ENCODE data around the gene ZNF286A. TPM values are rescaled to one million over a fixed set of nuclear protein-coding genes. Genes with fewer than 3 reads are reported as not detected.
"Not testable (repeated sequence)": the region's sequence is repeated elsewhere in the genome, so short reads cannot be mapped to it uniquely, and the experiment has no call there.

The ZNF286A gene
- polyA plus RNA-seq, 1 experiment, result 10.4 TPM

DNA sequence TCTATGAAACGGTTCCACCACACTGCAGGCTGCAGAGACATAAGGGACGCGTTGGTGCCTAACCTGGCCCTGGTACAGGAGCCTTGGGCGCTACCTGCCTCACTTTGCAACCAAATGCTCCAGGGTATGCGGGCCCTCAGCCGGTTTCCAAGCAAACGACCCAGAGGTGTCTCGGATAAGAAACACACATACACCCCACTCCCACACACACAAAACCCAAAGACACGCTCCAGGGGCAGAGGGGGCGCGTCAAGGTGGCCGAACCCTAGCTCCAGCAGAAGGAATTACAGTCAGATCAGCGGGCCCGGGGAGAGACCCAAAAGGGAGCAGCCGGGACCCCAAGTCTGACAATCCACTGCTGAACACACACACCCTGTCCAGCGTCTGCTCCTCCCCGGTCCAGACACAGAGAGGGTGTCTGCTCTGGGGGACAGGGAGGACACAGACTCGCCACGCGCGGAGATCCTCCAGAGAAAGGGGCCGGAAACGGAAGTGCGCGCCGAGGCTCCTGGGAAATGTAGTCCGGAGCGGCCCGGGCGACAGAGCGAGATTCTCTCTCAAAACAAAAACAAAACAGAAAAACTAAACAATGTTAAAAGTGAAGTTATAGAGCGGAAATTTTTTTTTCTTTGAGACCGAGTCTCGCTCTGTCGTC, 15.6 kb upstream of the ZNF286A start, which contains the start of gene TRIM16:
Gene TRIM16, minus strand, starts transcription at position 488 of the 655 bp plus-strand sequence. CDS start 32,702 bp downstream, outside the sequence.
- H3K36me3 ChIP-seq (ENCODE audit: control insufficient read depth, insufficient read depth, low read length); H3K27me3 ChIP-seq (ENCODE audit: control insufficient read depth, insufficient read depth, low read length); DNase-seq (ENCODE audit: low read depth); CTCF ChIA-PET; POLR2A ChIA-PET: not testable (repeated sequence)
- peak within 1 kb of the TSS; percentile 66 for H3K4me3 ChIP-seq (ENCODE audit: low read depth, low read length)

GRCh38 chr17:15687494-15687893, 12.1 kb upstream of the ZNF286A start:
- H3K36me3 ChIP-seq (ENCODE audit: control insufficient read depth, insufficient read depth, low read length); CTCF ChIA-PET; H3K27me3 ChIP-seq (ENCODE audit: control insufficient read depth, insufficient read depth, low read length); POLR2A ChIA-PET; DNase-seq (ENCODE audit: low read depth); H3K4me3 ChIP-seq (ENCODE audit: low read depth, low read length): not testable (repeated sequence)

- POLR2A ChIA-PET; CTCF ChIA-PET; DNase-seq (ENCODE audit: low read depth): not testable (repeated sequence)
Measured at GRCh38 chr17:15698967-15699366, 585 bp upstream of the ZNF286A start.

DNA sequence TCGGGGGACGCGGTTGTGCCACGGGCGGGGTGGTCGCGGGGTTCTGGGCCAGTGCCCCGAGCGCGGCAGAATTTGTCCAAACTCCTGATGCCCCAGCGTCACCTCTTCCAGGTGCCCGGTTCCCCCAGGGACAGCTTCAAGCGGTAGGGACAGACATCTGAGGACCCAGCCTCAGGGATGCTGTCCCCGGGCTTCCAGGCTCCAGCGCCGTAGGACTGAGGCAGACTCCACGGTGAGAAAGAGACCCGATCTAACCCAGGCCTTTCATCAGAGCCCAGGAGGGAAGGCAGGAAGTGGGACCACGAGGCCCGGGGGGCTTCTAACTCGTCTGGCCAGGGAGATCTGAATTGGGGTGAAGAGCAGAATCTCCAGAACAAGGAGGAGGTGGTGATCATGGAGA, 385 bp downstream of the ZNF286A start:
- CTCF ChIA-PET; DNase-seq (ENCODE audit: low read depth); POLR2A ChIA-PET; H3K27me3 ChIP-seq (ENCODE audit: control insufficient read depth, insufficient read depth, low read length); H3K36me3 ChIP-seq (ENCODE audit: control insufficient read depth, insufficient read depth, low read length): not testable (repeated sequence)
- H3K4me3 ChIP-seq (ENCODE audit: low read depth, low read length), result peak overlapping the region; percentile 57

More at GRCh38 chr17:15698967-15699366, 585 bp upstream of the ZNF286A start:
- H3K4me3 ChIP-seq (ENCODE audit: low read depth, low read length), result peak overlapping the region; percentile 57
- H3K36me3 ChIP-seq (ENCODE audit: control insufficient read depth, insufficient read depth, low read length); H3K27me3 ChIP-seq (ENCODE audit: control insufficient read depth, insufficient read depth, low read length): not testable (repeated sequence)

DNA sequence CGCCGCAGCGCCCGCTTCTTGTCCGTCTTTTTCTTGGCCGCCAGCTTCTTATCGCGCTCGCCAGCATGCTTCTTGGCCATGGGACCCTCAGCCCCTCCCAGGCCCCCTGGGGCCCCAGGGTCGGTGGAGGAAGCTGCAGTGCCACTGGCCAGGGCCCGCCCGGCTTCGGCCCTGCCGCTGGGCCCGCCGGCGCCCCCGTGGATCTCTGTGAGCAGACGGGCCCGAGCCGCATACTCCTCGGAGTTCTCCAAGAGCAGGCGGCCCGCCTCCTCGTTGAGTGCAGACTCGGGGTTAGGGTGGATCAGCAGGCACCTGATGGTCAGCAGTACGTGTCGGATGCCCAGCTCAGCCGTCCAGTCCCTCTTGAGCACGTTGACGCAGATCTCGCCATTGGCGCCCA, 4.7 kb downstream of the ZNF286A start:
- POLR2A ChIA-PET; DNase-seq (ENCODE audit: low read depth); CTCF ChIA-PET; H3K4me3 ChIP-seq (ENCODE audit: low read depth, low read length); H3K36me3 ChIP-seq (ENCODE audit: control insufficient read depth, insufficient read depth, low read length); H3K27me3 ChIP-seq (ENCODE audit: control insufficient read depth, insufficient read depth, low read length): not testable (repeated sequence)

- H3K27me3 ChIP-seq (ENCODE audit: control insufficient read depth, insufficient read depth, low read length); H3K4me3 ChIP-seq (ENCODE audit: low read depth, low read length); CTCF ChIA-PET; H3K36me3 ChIP-seq (ENCODE audit: control insufficient read depth, insufficient read depth, low read length); DNase-seq (ENCODE audit: low read depth); POLR2A ChIA-PET: not testable (repeated sequence)
Measured at GRCh38 chr17:15704813-15705212, 5.3 kb downstream of the ZNF286A start.

- not testable (repeated sequence) for DNase-seq (ENCODE audit: low read depth)
Measured at GRCh38 chr17:15708879-15709278, 9.3 kb downstream of the ZNF286A start.

DNA sequence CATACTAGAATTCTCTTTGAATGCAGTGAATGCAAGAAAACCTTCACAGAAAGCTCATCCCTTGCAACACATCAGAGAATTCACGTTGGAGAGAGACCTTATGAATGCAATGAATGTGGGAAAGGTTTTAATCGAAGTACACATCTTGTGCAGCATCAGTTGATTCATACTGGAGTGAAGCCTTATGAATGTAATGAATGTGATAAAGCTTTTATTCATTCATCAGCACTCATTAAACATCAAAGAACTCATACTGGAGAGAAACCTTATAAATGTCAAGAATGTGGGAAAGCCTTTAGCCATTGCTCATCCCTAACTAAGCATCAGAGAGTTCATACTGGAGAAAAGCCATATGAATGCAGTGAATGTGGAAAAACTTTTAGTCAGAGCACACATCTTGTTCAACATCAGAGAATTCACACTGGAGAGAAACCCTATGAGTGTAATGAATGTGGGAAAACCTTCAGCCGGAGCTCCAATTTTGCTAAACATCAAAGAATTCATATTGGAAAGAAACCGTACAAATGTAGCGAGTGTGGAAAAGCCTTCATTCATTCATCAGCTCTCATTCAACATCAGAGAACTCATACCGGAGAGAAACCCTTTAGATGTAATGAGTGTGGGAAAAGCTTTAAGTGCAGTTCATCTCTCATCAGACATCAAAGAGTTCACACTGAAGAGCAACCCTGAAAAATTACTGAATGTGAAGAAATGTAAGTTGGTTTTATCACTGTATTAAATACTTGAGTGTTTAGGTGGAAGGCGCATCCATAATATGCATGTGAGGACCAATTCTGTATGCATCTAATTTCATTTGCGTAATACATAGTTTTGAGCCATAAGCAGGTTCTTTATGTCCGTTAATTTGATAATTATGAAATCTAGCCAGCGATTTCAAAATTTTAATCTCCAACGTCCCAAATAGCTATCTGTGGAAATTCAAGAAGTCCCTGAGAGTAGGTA, 17.3 kb downstream of the ZNF286A start:
- DNase-seq (ENCODE audit: low read depth); H3K27me3 ChIP-seq (ENCODE audit: control insufficient read depth, insufficient read depth, low read length); H3K4me3 ChIP-seq (ENCODE audit: low read depth, low read length); CTCF ChIA-PET; POLR2A ChIA-PET; H3K36me3 ChIP-seq (ENCODE audit: control insufficient read depth, insufficient read depth, low read length): not testable (repeated sequence)

More at GRCh38 chr17:15708879-15709278, 9.3 kb downstream of the ZNF286A start:
- POLR2A ChIA-PET; H3K36me3 ChIP-seq (ENCODE audit: control insufficient read depth, insufficient read depth, low read length); CTCF ChIA-PET; H3K27me3 ChIP-seq (ENCODE audit: control insufficient read depth, insufficient read depth, low read length); H3K4me3 ChIP-seq (ENCODE audit: low read depth, low read length): not testable (repeated sequence)

DNA sequence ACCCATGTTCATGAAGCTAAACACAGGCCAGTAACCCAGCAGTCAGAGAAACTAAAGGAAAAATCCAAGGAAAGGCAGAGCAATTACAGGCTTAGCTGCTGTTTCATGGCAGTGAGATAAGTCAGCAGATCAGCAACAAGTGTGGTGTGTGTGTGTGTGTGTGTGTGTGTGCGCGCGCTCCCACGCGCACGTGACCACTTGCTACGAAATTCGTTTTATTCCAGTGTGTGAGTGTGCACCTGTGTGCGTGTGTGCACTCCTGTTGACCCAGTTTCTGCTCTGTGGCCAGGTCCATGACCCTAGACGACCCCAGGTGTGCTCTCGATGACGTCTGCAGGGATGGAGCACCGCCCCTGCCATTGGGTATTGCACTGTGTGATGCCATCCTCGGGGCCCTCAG, 31.0 kb downstream of the ZNF286A start:
- POLR2A ChIA-PET, result not testable (repeated sequence)

DNA sequence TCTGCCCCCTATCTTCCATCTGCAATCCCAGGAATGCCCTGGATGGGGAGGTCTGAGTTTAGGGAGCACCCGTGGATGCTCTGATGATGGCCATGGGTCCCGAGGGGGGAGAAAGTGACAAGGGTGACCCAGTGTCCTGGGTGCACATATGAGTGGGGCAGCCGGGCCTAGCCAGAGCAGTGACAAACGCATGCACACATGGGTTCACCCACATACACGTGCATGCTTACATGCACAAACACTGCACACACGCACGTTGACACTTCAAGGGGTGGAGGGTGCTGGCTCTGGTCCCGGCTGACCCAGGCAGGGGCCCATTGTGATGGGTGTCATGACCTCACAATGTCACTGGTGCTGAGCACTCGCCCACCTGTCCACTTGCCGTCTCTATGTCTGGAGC, 32.3 kb downstream of the ZNF286A start, which contains the start of gene TBC1D26:
Gene TBC1D26, plus strand, starts transcription at position 384 of the 400 bp plus-strand sequence. CDS start 3,066 bp downstream, outside the sequence.
- DNase-seq (ENCODE audit: low read depth); CTCF ChIA-PET; H3K27me3 ChIP-seq (ENCODE audit: control insufficient read depth, insufficient read depth, low read length); POLR2A ChIA-PET; H3K36me3 ChIP-seq (ENCODE audit: control insufficient read depth, insufficient read depth, low read length); H3K4me3 ChIP-seq (ENCODE audit: low read depth, low read length): not testable (repeated sequence)

More for the DNA sequence above, 31.0 kb downstream of the ZNF286A start:
- H3K36me3 ChIP-seq (ENCODE audit: control insufficient read depth, insufficient read depth, low read length); DNase-seq (ENCODE audit: low read depth); H3K27me3 ChIP-seq (ENCODE audit: control insufficient read depth, insufficient read depth, low read length); H3K4me3 ChIP-seq (ENCODE audit: low read depth, low read length); CTCF ChIA-PET: not testable (repeated sequence)

GRCh38 chr17:15733174-15733789, 33.7 kb downstream of the ZNF286A start:
- POLR2A ChIA-PET; H3K4me3 ChIP-seq (ENCODE audit: low read depth, low read length); DNase-seq (ENCODE audit: low read depth); CTCF ChIA-PET; H3K27me3 ChIP-seq (ENCODE audit: control insufficient read depth, insufficient read depth, low read length); H3K36me3 ChIP-seq (ENCODE audit: control insufficient read depth, insufficient read depth, low read length): not testable (repeated sequence)

DNA sequence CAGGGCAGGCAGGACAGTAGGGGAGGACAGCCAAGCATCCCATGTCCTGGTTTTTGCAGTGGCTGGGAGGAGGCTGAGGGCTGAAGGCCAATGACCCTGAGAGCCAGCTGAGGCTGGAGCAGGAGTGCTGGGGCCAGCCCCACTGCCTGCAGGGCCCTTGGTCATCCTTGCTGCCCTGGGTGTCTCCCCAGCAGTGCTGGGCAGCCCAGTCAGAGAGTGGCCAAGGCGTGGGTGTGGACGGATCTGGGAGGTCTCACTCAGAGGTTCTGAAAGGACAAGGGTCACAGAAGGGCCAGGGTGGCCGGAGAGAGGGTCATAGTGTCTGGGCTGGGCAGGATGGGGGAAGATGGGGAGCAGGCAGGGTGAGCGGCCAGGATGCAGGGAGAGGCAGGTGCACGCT, 37.0 kb downstream of the ZNF286A start:
- H3K27me3 ChIP-seq (ENCODE audit: control insufficient read depth, insufficient read depth, low read length); CTCF ChIA-PET; H3K36me3 ChIP-seq (ENCODE audit: control insufficient read depth, insufficient read depth, low read length); H3K4me3 ChIP-seq (ENCODE audit: low read depth, low read length); DNase-seq (ENCODE audit: low read depth); POLR2A ChIA-PET: not testable (repeated sequence)
